OCI-LY3 (cell line): ENCODE measurements around the gene KIAA0513.

Experiments
- EZH2phosphoT487 ChIP-seq: fragments of 200-600 bp; shearing (Covaris generic); IDR thresholded peaks from 2 replicates; pipeline ENCODE4 v1.6.1; 2018; ENCODE audit warnings: antibody characterized with exemption, mixed run types, low read depth
- TF ChIP-seq, protein P1 (sequence below): fragments of 200-600, 300-600 bp; sonication (generic); IDR thresholded peaks from 2 replicates; pipeline ENCODE4 v1.5.1; 2014; ENCODE audit warnings: antibody characterized with exemption, low read length, low read depth

DNA sequence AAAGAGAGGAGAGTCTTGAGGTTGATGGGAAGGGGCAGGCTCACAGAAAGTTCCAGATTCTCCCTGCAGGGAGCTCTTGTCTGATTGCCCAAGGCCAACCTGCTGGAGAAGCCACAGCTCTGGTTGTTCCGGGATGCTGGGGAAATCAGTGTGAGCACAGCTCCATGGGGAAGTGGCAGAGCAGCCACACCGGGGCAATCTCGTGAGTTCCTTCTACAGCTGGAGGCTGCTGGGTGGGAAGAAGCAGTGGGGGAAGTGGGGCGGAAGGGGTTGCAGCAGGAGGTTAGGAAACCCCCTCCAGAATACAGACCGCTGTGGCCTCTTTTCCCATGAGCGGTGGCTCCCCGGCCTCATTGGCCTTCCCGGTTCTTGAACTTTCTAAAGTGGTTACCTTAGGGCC is 34.0 kb downstream of the KIAA0513 start:
- TF ChIP-seq, protein P1, sequence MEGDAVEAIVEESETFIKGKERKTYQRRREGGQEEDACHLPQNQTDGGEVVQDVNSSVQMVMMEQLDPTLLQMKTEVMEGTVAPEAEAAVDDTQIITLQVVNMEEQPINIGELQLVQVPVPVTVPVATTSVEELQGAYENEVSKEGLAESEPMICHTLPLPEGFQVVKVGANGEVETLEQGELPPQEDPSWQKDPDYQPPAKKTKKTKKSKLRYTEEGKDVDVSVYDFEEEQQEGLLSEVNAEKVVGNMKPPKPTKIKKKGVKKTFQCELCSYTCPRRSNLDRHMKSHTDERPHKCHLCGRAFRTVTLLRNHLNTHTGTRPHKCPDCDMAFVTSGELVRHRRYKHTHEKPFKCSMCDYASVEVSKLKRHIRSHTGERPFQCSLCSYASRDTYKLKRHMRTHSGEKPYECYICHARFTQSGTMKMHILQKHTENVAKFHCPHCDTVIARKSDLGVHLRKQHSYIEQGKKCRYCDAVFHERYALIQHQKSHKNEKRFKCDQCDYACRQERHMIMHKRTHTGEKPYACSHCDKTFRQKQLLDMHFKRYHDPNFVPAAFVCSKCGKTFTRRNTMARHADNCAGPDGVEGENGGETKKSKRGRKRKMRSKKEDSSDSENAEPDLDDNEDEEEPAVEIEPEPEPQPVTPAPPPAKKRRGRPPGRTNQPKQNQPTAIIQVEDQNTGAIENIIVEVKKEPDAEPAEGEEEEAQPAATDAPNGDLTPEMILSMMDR, result no peak
- TF ChIP-seq EZH2phosphoT487, result no peak
